A204.1 (cell line): ENCODE results near the gene TPT1.
"Not testable (repeated sequence)": the region's sequence is repeated elsewhere in the genome, so short reads cannot be mapped to it uniquely, and the experiment has no call there.

Experiments used
- FAIRE-seq: peaks from 2 replicates; lab custom pipeline; 2012; peaks lifted over from hg19 to GRCh38; lab: Jason Lieb, UNC

Gene TPT1

DNA sequence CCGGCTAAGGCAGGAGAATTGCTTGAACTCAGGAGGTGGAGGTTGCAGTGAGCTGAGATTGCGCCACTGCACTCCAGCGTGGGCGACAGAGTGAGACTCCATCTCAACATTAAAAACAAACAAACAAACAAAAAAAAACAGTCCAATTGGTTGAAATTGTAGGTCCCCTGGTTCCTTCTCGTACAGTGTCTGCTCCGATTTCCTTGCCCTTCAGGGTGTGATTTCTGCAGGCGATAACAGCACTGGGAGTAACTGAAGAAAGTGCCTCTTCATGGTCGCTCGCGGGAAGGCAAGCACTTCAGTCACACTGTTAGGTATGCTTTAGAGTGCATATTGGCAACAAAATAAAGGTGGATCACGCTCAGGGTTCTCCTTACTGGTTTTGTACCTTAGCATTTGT is 39.7 kb downstream of the TPT1 start:
- no peak for FAIRE-seq

DNA sequence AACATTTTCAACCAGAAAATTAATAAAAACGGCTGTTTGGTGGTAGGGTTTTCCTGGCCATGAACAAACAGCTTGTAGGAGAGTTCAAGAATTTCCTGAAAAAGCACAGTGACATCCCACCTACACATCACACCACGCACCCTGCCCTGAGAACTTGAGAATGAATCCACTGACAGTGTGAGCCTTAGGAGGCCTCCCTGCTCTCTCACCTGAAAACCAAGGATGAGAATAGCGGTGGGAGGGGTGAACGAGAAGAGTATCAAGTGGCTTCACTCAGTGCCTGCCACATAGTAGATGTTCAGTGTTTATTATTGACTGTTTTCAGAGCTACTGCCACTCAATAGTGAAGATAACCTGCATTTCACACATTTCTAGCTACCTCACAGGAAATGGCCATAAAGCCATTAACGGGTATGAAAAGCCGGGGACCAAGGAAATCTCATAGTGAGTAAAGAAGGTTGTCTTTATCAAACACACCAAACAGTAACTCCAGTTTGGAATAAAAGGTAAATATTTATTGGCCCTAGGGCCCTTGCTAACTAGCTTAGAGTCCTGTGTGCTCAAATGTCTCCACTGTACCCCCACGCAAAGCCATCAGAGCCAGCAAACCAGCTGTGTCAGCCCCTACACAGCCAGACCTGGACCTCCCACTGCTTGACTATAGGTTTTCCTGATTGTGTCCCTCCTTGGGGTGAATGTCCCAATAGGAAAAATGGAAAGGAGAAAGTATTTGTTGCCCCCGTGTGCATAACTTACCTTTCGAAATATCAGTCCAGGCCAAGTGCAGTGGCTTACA is 40.6 kb downstream of the TPT1 start:
- no peak for FAIRE-seq

DNA sequence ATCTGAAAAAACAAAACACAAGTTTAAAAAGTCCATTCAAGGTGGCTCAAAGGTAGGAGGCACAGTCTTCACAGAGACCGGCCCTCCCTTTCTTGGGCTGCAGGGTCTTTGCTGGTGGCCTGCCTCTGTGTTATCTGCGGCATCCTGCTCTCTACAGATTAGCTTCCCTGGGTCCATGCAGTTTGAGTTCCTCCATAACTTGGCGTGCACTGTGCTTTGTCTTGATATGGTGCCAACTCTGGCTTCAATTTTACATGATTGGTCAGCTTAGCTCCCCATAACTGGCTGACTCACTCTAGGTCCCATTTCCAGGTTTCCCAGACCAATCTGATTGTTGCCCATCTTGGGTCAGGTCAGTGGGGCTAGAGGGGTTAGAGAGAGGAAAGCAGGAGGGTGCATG is 41.8 kb downstream of the TPT1 start:
- no peak for FAIRE-seq

DNA sequence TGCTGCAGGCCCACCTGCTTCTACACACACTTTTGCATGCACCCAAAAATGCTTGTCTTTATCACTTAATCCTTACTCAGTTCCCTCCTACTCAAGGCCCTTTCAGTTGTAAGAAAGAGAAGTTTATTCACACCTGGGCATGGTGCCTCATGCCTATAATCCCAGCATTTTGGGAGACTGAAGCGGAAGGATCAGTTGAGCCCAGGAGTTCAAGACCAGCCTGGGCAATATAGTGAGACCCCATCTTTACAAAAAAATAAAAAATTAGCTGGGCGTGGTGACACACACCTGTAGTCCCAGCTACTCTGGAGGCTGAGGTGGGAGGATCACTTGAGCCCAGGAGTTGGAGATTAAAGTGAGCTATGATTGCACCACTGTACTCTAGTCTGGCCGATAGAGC is 42.4 kb downstream of the TPT1 start:
- FAIRE-seq, result not testable (repeated sequence)

DNA sequence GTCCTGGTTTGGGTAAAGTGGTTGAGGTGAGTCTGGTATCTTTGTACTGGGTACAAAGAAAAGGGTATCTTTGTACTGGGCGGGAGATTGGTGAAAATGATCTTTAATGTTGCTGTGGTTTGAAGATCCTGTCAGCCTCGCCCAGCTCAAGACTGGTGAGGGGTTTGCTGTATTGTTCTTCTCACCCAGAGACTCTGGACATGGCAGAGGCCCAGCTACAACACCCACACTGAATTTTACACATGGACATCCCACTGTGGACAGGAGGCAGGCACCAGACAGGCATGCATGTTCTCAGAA is 42.8 kb downstream of the TPT1 start:
- FAIRE-seq, result no peak

DNA sequence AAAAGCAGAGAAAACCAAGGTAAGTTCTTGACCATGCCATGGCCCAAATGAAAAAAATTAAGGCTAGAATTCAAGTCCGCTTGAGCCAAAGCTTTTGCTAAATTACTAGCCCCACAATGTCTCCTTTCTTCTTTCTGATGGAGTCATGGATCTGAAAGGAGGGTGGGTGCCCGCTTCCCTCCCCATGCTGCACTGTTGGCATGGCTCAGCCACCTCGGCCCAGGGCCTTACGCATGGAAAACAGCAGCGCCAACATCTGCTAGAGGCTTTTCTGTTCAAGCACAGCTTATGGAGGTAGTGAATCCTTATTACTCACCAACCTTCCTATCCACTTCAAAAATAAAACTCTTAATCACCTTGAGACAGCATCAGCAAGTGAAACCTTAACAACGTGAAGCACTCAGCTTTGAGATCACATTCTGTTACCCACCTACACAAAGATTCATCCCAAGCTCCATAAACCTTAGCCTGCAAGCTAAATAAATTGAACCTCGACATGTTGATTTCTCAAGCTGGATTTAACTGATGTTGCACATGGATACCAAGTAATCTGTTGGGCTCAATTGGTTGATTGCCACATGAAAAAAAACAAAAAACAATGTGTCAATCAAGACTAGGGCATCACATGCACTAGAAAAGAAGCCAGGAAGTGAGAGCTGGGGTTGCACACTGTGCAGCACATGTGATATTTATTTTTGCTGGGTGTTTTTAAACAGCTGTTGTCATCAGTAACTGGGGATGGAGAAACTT is 43.4 kb downstream of the TPT1 start:
- no peak for FAIRE-seq

DNA sequence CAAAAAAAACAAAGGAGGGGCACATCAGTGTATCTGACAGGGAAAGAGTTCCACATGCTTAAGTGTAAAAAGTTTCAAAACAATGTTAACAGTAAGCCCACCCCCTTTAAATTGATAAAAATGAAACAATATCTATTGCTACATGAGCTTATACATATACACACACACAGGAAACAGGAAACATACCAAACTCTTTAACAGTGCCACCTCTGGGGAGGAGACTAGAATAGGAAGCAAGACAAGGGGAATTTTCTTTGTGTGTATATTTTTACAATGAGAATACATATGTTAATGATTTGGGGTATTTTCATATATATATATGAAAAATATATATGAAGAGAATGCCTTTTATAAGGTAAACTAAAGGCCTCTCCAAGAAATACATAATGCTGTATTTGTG is 44.7 kb downstream of the TPT1 start:
- no peak for FAIRE-seq

DNA sequence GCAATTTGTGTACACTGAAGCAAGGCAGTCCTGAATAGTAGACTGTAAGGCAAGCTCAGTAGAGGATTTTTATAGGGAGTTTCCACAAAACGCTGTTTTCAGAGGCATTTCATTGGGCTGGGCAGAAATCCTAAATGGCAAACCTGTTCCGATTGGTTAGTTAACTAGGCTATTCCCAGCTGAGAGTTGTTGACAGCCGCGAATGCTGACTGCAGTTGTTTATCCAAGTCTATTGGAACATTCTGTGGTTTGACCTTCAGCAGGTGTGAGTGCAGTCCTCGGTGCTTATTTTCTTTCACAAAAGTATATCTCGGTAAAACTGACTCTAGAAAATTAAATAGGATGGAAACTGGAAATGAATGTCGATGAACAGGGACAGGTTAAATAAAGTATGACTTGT is 45.4 kb downstream of the TPT1 start:
- FAIRE-seq, result no peak

DNA sequence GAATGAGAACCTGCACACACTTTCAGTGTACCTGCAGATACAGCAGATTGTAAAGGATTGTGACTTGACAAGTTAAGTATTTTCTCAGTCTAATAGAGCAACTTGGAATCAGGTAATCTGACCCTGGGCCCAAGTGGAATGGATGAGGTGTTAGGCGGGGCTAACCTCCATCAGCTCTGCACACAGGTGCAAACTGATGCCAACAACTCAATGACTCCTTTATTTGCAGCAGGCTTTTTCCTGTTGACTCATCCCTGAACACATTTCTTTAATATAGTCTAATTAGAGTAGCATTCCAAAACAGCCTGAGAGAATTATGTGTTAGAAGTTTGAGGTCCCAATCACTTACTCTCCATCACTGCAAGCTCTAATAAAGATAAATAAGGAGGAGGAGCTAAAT is 48.8 kb downstream of the TPT1 start:
- no peak for FAIRE-seq

DNA sequence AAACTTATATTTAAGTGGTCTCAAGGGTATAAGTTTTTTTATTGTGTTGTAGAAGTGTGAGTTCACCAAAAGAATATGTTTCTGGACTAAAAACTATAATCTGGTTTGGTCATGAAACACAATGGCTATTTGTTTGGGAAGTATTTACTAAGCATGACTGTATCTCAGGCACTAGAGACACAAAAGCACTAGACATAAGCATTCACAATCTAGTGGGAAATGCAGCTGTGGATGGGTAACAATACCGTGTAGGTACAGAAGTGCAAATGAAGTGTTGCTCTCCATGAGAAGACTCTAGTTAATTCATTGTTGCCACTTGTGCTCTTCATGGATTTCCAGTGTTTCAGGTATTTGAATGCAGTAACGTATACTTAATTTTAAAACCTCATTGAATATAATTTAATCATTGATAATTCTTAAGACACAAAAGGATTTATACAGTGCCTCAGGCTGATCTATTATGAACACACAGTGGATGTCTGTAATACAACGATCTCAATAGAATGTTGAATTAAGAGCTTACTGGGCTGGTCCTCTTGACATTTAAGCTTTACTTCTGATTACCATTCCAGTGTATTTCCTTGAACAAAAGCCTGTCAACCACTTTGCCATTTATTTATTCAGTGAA is 50.9 kb downstream of the TPT1 start:
- no peak for FAIRE-seq
